Inferior parietal cortex (tissue), 1 donor: Measurements from ENCODE around the gene ENTREP1.
"Not testable (repeated sequence)": the region's sequence is repeated elsewhere in the genome, so short reads cannot be mapped to it uniquely, and the experiment has no call there.

Experiments used
- DNase-seq: peaks from one replicate; pipeline ENCODE4 v3.0.0-alpha.2; 2016; ENCODE audit errors: extremely low spot score

ENTREP1 gene, protein sequence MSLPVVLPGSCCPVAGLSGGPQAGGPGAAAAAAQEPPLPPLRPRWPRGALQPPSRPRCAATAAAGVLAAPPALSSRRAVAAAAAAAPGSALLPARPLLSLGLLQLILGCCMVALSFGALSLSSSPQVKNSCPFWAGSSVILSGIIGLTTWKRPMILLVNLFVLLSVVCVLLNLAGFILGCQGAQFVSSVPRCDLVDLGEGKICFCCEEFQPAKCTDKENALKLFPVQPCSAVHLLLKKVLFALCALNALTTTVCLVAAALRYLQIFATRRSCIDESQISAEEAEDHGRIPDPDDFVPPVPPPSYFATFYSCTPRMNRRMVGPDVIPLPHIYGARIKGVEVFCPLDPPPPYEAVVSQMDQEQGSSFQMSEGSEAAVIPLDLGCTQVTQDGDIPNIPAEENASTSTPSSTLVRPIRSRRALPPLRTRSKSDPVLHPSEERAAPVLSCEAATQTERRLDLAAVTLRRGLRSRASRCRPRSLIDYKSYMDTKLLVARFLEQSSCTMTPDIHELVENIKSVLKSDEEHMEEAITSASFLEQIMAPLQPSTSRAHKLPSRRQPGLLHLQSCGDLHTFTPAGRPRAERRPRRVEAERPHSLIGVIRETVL

DNA sequence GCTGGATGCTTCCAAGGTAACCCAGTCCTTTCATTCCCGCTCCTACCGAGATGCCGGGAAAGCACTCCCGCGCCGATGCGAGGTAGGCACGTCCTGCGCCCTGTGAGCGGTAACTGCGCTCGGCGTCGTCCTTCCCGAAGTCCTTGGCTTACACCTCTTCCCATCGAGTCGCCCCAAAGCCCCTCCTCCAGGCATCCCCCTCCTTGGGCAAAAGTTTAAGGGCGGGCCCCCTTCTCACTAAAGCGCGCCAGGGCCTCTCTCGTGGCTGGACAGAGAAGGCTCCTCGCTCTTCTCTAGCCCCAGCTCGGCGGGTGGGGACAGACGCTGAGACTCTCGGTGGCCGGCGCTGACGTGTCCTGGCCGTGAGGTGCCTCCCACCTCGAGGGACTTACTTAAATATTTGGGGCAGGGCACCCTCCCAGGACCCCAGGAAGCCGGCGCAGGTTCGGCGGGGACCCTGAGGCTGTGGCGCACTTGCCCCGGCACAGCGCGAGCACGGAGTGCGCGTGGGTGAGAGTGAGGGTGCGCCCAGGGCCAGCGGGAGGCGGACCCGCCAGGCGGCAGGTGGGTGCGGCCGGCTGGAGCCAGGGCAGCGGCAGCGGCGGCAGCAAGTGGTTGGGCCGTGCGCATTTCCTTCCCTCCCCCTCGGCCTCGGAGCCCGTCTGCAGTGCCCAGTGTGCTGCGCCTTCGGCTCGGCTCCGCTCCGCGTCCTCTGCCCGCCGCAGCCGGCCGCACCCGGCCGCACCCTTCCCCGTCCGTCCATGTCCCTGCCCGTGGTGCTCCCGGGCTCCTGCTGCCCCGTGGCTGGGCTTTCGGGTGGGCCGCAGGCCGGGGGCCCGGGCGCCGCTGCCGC lies at the start of gene ENTREP1:
Gene ENTREP1 (plus strand): TSS at position 667 of the 853 bp plus-strand sequence. CDS start 95 bp downstream, at position 762.
- peak; percentile 8 for DNase-seq

DNA sequence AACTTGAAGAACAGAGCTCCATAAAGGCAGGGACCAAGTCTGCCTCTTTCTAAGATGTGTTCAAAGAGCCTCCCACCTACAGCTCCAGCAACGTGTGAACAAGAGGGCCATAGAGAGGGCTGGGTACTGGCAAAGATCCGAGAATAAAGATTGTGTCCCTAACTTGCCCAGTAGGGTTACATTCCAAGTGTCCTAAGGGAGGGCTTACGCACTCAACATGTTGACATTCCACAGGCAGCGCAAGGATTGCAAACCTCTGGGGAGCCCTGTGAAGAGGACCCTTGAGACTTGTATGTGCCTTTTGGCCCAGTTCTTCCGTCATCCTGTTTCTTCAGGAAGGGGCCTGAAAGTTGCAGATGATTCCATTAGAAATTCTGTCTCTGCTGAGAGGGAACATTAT lies 48.2 kb upstream of the ENTREP1 start:
- DNase-seq: no peak

DNA sequence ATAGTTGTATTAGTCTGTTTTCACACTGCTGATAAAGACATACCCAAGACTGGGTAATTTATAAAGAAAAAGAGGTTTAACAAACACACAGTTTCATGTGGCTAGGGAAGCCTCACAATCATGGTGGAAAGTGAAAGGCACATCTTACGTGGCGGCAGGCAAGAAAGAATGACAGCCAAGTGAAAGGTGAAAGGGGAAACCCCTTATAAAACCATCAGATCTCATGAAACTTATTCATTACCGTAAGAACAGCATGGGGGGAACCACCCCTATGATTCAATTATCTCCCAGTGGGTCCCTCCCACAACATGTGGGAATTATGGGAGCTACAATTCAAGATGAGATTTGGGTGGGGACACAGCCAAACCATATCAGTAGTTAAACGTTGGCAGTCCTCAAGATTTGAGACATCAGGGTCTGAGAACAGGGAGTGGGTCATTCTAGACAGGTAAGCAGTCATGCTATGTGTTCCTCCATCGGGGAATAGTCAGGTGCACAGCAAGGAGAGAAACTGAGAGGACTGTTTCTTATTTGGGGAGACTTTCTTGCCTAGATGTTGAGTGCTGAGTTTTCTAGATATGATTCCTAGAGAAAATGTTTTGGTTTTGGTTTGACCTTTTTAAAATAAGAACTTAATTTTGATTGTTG lies 45.8 kb upstream of the ENTREP1 start:
- DNase-seq: no peak

DNA sequence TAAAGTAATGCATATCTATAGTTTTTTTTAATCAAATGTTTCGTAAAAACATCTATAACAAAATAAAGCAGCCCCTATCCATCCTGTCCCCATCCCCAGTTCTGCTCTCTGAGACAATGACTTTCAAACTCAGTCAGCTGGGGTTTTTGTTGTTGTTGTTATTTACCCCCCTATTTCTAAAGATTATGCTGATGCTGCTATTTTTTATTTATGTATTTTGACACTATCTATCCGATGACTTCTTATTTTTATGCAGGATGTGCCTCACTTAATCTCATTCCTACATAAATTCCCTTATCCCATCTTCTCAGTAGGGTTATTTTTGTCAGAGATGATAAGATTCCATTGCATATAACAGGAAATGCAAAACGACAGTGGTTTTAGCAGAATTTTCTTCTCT lies 45.3 kb upstream of the ENTREP1 start:
- no peak for DNase-seq

DNA sequence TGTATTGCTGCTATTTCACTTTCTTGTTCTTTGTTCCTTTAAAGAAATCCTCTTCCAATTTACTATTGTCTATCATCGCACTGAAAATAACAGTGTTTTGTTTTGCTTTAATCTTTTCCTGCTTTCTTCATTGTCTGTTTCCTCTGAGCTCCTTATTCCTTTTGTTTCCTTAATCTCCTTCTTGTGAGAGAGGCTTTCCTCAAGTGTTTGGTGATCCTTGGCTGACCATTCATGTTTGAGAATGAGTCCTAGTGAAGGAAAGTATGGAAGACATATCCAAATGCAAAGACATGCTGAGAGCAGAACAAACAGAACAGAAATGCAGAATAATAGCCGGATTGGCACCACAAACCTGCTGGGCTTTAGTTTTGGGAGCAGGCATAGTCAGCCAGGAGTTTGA lies 42.0 kb upstream of the ENTREP1 start:
- DNase-seq: no peak

DNA sequence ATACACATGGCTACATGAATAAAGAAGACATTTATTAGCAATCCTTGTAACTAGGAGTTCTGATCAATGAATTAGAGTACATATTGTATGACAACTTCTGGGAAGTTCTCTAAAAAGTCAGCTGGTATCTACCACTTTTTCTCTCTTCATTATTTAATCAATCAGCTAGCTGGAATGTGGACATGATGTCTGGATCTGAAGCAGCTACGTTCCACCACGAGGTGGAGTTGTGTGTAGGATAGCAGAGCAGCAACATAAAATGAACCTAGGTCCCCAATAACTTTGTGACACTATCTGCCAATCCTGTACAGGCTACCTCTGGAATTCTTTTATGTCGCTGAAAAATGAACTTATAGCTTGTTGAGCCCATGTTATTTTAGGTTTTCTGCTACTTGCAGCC lies 32.9 kb upstream of the ENTREP1 start:
- DNase-seq: no peak

DNA sequence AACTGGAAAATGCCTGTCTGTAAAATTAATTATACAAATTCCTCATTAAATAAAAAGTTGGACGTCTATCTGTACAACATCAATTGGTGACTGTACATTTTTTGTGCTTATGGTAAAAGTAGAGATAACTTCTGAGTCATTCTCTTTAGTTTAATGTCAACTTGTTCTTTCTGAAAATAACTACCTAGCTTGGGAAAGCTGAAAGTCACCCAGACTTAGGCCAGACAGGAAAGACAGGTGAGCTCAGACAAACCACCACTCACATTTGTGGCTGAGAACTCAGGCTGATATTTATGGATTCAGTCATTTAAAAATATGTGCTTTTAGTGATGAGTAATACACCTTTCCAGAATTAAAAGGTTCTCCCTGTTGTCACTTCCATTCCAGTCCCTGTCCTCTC lies 31.9 kb upstream of the ENTREP1 start:
- DNase-seq: no peak

DNA sequence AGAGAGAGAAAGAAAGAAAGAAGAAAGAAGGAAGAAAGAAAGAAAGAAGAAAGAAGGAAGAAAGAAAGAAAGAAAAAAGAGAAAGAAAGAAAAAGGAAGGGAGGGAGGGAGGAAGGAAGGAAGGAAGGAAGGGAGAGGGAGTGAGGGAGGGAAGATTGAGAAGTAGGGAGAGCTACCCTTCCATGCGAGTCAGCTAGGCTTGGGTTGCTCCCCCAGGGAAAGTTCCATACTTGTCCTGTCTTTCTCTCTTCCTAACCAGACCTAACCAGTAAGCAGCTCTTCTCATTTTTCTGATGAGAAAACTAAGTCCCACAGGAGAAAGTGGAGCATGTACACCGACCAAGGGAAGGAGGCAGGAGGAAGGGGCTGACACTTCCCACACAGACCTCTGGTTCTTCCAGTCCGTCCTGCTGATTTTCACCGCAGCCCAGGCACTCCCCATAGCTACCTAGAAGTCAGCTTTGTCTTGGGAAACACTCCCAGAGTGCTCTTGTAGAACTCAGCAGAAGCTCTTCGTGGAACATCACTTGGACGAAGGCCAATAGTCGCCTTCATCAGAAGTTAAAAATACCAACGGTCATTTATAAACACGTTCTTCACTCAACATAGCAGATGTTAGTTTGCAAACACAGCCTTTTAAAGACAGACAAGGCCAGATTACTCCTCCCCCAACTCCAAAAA lies 29.0 kb upstream of the ENTREP1 start:
- DNase-seq: no peak

DNA sequence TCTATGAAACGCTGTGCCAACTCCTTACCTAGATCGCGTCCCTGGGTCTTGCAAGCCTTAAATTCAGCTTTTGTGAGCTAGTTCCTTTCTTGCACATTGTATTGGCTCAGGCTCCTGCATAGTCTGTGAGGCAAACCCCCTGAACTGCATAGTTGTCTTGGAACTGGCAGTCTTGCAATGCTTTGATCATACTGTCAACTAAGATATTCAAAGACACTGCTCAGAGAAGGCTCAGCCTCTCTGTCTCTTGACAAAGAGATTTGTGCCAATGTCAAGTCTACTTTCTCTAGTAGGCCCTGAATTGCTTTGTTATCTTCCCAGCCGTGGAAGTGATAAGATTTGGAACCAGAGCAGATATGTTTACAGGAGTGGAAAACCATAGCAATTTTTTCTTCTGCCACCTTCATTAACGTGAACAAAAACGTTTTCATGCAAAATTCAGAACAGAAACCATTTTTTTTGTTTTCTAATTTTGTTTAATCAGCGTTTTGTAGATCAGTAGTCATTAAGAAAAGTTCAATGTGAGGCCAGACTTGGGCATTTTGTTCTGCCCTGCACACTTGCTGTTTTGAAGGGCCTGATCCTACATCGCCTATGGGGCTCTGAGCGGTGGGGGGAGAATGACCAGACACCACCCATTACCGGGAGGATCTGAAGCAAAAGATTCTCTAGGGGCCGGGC lies 27.6 kb upstream of the ENTREP1 start:
- DNase-seq: no peak

DNA sequence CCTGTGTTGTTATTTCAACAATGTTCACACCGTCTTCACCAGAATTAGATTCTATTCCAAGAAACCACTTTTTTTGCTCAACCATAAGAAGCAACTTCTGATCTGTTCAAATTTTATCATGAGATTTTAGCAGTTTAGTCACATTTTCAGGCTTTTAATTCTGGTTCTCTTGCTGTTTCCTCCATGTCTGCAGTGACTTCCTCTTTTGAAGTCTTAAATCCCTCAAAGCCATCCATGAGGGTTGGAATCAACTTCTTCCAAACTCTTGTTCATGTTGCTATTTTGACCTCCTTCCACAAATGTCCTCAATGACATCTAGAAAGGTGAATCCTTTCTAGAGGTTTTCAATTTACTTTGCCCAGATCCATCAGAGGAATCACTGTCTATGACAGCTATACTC lies 25.7 kb upstream of the ENTREP1 start:
- DNase-seq: no peak

DNA sequence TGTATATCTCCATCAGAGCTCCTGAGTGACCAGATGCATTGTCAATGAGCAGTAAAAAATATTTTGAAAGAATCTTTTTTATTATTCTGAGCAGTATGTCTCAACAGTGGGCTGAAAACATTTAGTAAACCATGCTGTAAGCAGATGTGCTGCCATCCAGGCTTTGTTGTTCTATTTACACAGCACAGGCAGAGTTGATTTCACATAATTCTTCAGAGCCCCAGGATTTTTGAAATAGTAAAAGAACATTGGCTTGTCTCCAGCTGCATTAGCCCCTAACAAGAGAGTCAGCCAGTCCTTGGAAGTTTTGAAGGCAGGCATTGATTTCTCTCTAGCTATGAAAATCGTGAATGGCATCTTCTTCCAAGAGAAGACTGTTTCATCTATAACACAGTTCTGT lies 25.2 kb upstream of the ENTREP1 start:
- DNase-seq: no peak

DNA sequence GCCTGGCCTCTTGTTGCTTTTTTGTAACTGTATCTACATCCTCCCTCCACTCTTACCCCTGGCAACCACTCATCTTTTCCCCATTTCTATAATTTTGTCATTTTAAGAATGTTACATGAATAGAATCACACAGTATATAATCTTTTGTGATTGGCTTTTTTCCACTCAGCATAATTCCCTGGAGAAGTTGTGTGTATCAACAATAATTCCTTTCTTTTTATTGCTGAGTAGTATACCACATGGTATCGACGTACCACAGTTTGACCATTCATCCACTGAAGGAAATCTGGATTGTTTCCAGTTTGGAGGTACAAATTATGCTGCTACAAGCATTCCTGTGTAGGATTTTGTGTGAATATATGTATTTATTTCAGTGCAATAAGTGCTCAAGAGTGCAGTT lies 21.7 kb upstream of the ENTREP1 start:
- DNase-seq: no peak

DNA sequence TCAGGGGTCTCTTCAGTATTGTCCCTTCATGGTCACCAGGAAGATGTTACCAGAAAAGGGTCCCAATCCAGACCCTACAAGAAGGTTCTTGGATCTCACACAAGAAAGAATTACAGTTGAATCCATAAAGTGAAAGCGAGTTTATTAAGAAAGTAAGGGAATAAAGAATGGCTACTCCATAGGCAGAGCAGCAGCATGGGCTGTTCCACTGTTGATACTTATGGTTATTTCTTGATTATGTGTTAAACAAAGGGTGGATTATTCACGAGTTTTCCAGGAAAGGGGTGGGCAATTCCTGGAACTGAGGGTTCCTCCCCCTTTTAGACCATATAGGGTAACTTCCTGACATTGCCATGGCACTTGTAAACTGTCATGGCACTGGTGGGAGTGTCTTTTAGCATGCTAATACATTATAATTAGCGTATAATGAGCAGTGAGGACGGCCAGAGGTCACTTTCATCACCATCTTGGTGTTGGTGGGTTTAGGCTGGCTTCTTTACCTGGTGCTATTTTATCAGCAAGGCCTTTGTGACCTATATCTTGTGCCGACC lies 18.0 kb upstream of the ENTREP1 start:
- not testable (repeated sequence) for DNase-seq

DNA sequence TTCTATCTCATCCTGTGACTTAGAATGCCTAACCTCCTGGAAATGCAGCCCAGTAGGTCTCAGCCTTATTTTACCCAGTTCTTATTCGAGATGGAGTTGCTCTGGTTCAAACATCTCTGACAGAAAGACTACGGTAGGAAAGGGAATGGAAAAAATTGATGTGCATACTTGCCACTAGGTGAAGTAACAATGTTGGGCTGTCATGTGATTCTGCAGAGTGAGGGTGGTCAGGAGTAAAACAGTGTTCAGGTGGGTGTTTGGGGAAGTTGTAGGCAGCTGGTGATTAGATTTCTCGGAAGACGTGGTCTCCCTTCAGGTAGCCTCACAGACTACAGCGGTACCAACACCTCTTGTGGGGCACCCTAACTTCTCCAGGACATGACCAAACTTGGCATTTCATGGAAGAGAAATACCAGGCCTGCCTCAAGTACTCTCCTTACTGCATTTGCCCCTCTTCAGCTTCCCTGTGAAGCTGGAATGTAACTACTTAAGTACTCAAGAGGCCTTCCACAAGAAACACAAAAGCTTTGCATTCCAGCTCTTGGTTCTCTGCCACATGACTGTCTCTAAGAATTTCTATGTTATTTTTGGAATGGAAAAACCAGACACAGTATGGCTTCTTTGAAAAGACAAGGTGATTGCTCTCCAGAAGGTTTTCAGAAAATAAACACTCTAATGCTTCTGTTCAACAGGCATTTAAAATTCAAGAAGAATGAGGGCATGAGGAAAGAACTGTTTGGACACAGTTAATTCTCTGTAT lies 17.4 kb upstream of the ENTREP1 start:
- no peak for DNase-seq

DNA sequence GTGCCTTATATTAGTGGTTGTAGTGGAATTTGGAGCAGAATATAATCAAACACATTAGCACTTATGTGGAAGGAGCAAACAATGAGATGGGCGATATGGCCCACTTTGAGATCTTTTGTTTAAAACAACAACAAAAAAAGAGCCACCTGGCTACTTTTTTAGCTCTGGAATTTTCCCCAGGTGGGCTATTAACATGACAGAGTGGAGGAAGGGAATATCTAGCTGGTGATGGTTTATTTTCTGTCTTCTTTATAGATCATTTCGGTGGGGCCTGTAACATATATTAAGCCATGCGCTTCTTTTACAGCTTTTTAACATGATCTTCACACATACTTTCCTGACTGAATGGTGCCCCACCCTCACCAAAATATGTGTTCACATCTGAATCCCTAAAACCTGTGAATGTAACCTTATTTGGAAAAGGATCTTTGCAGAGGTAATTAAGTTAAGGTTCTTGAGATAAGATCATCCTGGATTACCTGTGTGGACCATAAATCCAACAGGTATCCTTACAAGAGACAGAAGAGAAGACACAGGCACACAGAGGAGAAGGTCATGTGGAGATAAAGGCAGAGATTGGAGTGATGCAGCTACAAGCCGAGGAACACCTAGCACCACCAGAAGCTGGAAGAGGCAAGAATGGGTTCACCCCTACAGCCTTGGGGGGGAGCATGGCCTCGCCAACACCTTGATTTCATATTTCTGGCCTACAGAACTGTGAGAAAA lies 16.6 kb upstream of the ENTREP1 start:
- DNase-seq: no peak

DNA sequence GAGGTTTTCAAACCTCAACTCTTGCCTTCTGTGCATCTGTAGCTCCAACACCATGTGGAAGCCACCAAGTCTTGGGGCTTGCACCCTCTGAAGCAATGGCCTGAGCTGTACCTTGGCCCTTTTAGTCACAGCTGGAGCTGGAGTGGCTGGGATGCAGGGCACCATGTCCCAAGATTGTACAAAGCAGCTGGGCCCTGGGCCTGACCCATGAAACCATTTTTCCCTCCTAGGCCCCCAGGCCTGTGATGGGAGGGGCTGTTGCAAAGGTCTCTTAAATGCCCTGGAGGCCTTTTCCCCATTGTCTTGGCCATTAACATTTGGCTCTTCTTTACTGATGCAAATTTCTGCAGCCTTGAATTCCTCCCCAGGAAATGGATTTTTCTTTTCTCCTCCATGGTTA lies 11.8 kb upstream of the ENTREP1 start:
- no peak for DNase-seq

DNA sequence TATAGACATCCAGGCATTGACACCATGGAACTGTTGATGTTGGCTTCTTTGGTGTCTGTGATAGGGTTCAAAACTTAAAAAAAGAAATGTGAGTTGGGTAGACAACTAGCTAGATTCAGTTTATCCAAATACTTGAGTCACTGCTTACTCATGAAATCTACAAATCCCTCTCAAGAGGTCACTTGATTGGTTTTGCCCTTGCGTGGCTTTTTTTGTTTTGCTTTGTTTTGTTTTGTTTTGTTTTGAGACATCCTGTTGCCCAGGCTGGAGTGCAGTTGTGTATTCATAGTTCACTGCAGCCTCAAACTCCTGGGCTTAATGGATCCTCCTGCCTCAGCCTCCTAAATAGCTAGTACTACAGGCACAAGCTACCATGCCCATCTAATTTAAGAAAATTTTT lies 10.5 kb upstream of the ENTREP1 start:
- no peak for DNase-seq

DNA sequence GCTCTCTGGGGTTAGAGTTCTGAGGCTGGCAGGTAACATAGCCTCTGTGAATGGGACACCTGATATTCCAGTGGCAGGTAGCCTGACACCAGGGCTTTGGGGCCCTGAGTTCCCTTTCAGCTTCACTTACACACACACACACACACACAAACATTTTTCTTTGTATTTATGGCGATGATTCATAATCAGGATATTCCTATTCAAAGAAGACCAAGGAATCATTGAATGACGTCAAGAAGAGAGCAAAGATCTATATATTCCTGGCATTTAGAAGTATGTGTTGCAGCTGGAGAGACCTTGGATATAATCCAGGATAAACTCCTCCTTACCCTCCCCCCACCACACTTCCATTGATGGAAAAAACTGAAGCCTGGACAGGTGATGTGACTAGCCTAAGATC lies 7.9 kb upstream of the ENTREP1 start:
- no peak for DNase-seq

DNA sequence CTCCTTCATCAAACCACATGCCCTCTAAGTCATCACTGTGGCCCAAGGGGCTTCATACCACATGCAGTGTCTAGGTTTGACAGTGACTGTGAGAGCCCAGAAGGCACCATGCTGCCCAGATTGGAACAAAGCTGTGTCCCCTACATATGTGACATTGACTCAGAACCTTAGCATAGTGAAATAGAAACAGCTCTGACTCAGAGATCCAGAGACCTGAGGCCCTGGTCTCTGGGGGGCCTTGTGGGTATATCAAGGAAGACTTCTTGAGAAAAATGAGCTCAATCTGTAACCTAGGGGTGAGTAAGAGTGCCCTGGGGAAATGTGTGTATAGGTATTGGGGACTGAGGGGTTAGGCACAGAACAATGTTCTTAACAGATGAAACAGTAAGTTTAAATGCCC lies 7.1 kb upstream of the ENTREP1 start:
- DNase-seq: no peak
